CD4-positive, alpha-beta T cell treated with Interleukin-12 subunit alpha and Interleukin-12 subunit beta, for 1 hour (primary cell): Measurements from ENCODE around the gene SDF2L1.
"Not testable (repeated sequence)": the region's sequence is repeated elsewhere in the genome, so short reads cannot be mapped to it uniquely, and the experiment has no call there.

ENCODE experiments used
- DNase-seq: peaks from one replicate; pipeline ENCODE4 v3.0.0-alpha.2; 2020

The SDF2L1 gene

GRCh38 chr22:21665047-21665851 lies 23.1 kb downstream of the SDF2L1 start:
- DNase-seq, result no peak

GRCh38 chr22:21666786-21667185 lies 24.7 kb downstream of the SDF2L1 start:
- no peak for DNase-seq

GRCh38 chr22:21669026-21669425 lies 26.9 kb downstream of the SDF2L1 start:
- no peak for DNase-seq

- DNase-seq, result no peak
Observed at GRCh38 chr22:21672107-21672629, 30.1 kb downstream of the SDF2L1 start.

- no peak for DNase-seq
Observed at GRCh38 chr22:21673534-21674321, 31.6 kb downstream of the SDF2L1 start.

- DNase-seq, result no peak
Observed at GRCh38 chr22:21674638-21675245, 32.6 kb downstream of the SDF2L1 start.

GRCh38 chr22:21677606-21678443 lies 35.7 kb downstream of the SDF2L1 start:
- no peak for DNase-seq

- DNase-seq, result not testable (repeated sequence)
Observed at GRCh38 chr22:21678842-21679241, 36.7 kb downstream of the SDF2L1 start.

- DNase-seq, result no peak
Observed at GRCh38 chr22:21679383-21679782, 37.3 kb downstream of the SDF2L1 start.

- DNase-seq, result no peak
Observed at GRCh38 chr22:21680830-21681565, 38.9 kb downstream of the SDF2L1 start.

- no peak for DNase-seq
Observed at GRCh38 chr22:21681566-21682370, 39.7 kb downstream of the SDF2L1 start.

GRCh38 chr22:21682385-21683175 lies 40.5 kb downstream of the SDF2L1 start:
- no peak for DNase-seq

- no peak for DNase-seq
Observed at GRCh38 chr22:21683401-21683811, 41.3 kb downstream of the SDF2L1 start.

- DNase-seq, result no peak
Observed at GRCh38 chr22:21684492-21685163, 42.5 kb downstream of the SDF2L1 start.

GRCh38 chr22:21685164-21685513 lies 43.0 kb downstream of the SDF2L1 start:
- DNase-seq, result no peak

- DNase-seq, result no peak
Observed at GRCh38 chr22:21686193-21686608, 44.1 kb downstream of the SDF2L1 start.

- DNase-seq, result no peak
Observed at GRCh38 chr22:21686634-21687393, 44.7 kb downstream of the SDF2L1 start.

- no peak for DNase-seq
Observed at GRCh38 chr22:21687685-21688259, 45.7 kb downstream of the SDF2L1 start.
